Neural cell (in vitro differentiated cells): ENCODE data around the gene TIPRL. TPM values are rescaled to one million over a fixed set of nuclear protein-coding genes. Genes with fewer than 3 reads are reported as not detected.

Source experiments
- H2AFZ ChIP-seq: fragments of 200-600, 300-800 bp; sonication (generic), shearing (Covaris generic); 2 replicates; pipeline ENCODE4 v1.6.0; 2014; ENCODE audit warnings: low read depth, mild to moderate bottlenecking, antibody characterized with exemption, low read length, moderate library complexity
- H3F3A ChIP-seq: fragments of 200-600 bp; shearing (Covaris generic); 2 replicates; pipeline ENCODE4 v1.6.1; 2016; ENCODE audit warnings: mild to moderate bottlenecking, moderate library complexity, mixed read lengths, antibody characterized with exemption, low read length; ENCODE audit not compliant: insufficient read depth, poor library complexity, severe bottlenecking
- H3K27ac ChIP-seq: fragments of 200-600, 300-800 bp; sonication (generic), shearing (Covaris generic); 2 replicates; pipeline ENCODE4 v1.5.1; 2014; ENCODE audit warnings: mild to moderate bottlenecking, low read length, moderate library complexity
- H3K27me3 ChIP-seq: fragments of 300-800, 200-600 bp; sonication (generic), shearing (Covaris generic); 2 replicates; pipeline ENCODE4 v1.6.0; 2014; ENCODE audit warnings: mild to moderate bottlenecking, low read depth, low read length, moderate library complexity; ENCODE audit not compliant: insufficient read depth
- H3K36me3 ChIP-seq: fragments of 300-800, 200-600 bp; sonication (generic), shearing (Covaris generic); 2 replicates; pipeline ENCODE4 v1.5.1; 2014; ENCODE audit warnings: mild to moderate bottlenecking, antibody characterized with exemption, low read length, moderate library complexity; ENCODE audit not compliant: insufficient read depth
- H3K4me2 ChIP-seq: fragments of 300-800, 200-600 bp; sonication (generic), shearing (Covaris generic); 2 replicates; pipeline ENCODE4 v1.6.0; 2014; ENCODE audit warnings: mild to moderate bottlenecking, low read length
- H3K4me3 ChIP-seq: fragments of 300-800, 200-600 bp; sonication (generic), shearing (Covaris generic); 2 replicates; pipeline ENCODE4 v1.5.1; 2014; ENCODE audit warnings: mild to moderate bottlenecking, low read length, moderate library complexity
- H3K79me2 ChIP-seq: fragments of 200-600 bp; shearing (Covaris generic); replicated peaks from 2 replicates; pipeline ENCODE4 v1.6.0; 2014; ENCODE audit warnings: mild to moderate bottlenecking, low read length, moderate library complexity; ENCODE audit not compliant: insufficient read depth
- H3K9ac ChIP-seq: fragments of 300-800, 200-600 bp; sonication (generic), shearing (Covaris generic); 2 replicates; pipeline ENCODE4 v1.6.1; 2016; ENCODE audit warnings: mild to moderate bottlenecking, low read length, mixed read lengths
- H3K9me2 ChIP-seq: fragments of 200-600 bp; shearing (Covaris generic); 2 replicates; pipeline ENCODE4 v1.6.1; 2016; ENCODE audit warnings: mild to moderate bottlenecking, low read length, mixed read lengths; ENCODE audit not compliant: insufficient read depth
- H3K9me3 ChIP-seq: fragments of 200-600, 300-800 bp; sonication (generic), shearing (Covaris generic); 2 replicates; pipeline ENCODE4 v1.6.1; 2016; ENCODE audit warnings: mild to moderate bottlenecking, mixed run types, low read length, moderate library complexity, mixed read lengths
- H4K20me1 ChIP-seq: fragments of 200-600 bp; shearing (Covaris generic); 2 replicates; pipeline ENCODE4 v1.6.1; 2016; ENCODE audit warnings: mild to moderate bottlenecking, mixed run types; ENCODE audit not compliant: insufficient read depth
- EP300 ChIP-seq: fragments of 450-650 bp; conservative IDR thresholded peaks from 2 replicates; pipeline ENCODE4 v1.6.1; 2014; ENCODE audit warnings: antibody characterized with exemption, mild to moderate bottlenecking, moderate library complexity; ENCODE audit not compliant: poor library complexity, severe bottlenecking
- EZH2 ChIP-seq: fragments of 200-600, 300-800 bp; shearing (Covaris generic), sonication (generic); IDR thresholded peaks from 2 replicates; pipeline ENCODE4 v1.6.1; 2014; ENCODE audit warnings: antibody characterized with exemption, low read length, borderline replicate concordance, mild to moderate bottlenecking; ENCODE audit not compliant: insufficient read depth, poor library complexity, severe bottlenecking
- MXI1 ChIP-seq: fragments of 450-650 bp; conservative IDR thresholded peaks from 2 replicates; pipeline ENCODE4 v1.6.1; 2014; ENCODE audit warnings: antibody characterized with exemption, mild to moderate bottlenecking; ENCODE audit not compliant: poor library complexity, severe bottlenecking
- POLR2AphosphoS5 ChIP-seq: IDR thresholded peaks from 2 replicates; pipeline ENCODE4 v1.6.1; 2012
- RAD21 ChIP-seq: fragments of 450-650 bp; conservative IDR thresholded peaks from 2 replicates; pipeline ENCODE4 v1.6.1; 2014; ENCODE audit warnings: antibody characterized with exemption, mild to moderate bottlenecking, moderate library complexity
- SMC3 ChIP-seq: fragments of 450-650 bp; conservative IDR thresholded peaks from 2 replicates; pipeline ENCODE4 v1.6.1; 2014; ENCODE audit warnings: antibody characterized with exemption, mild to moderate bottlenecking, moderate library complexity; ENCODE audit not compliant: poor library complexity
- TAF1 ChIP-seq: IDR thresholded peaks from 2 replicates; pipeline ENCODE4 v1.6.1; 2012; ENCODE audit warnings: low read depth
- polyA plus RNA-seq: library from polyadenylated mRNA; depleted of rRNA; stranded (reverse); fragments of >200 nt; gene quantifications from 2 replicates; pipeline ENCODE4 v1.2.3, GENCODE V29; 2014
- TF ChIP-seq, protein P1 (sequence below): fragments of 450-650 bp; IDR thresholded peaks from 2 replicates; pipeline ENCODE4 v1.5.1; 2014; ENCODE audit warnings: antibody characterized with exemption, mild to moderate bottlenecking, moderate library complexity; ENCODE audit not compliant: poor library complexity, severe bottlenecking
- TF ChIP-seq, protein P2 (sequence below): IDR thresholded peaks from 2 replicates; pipeline ENCODE4 v1.6.1; 2012; ENCODE audit warnings: borderline replicate concordance

The TIPRL gene
- polyA plus RNA-seq, 1 donor from 2014 or later = 131 TPM

DNA sequence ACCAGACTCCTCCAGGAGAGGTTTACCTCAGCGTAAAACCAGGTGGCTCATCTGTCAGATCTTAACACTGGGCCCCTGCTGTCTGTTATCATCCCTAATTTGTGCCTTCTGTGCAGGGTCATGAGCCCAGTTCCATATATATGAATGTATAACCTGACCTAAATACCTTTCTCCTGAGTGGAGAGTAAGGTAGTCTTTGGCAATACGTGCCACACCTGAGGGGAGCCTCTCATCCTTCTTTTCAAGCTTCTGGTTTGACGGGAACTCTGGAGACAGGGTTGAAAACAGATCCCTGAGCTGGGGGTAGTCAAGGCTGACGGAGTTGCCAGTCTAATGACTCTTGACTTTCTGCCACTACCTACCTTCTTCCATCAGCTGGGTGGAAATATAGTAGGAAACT is 51.1 kb downstream of the TIPRL start:
- H3K79me2 ChIP-seq = peaks cover 5% of the 10 kb centered on the region
- no peak overlapping the region for H3K4me2 ChIP-seq
- no peaks in the 10 kb centered on the region for H3K9me3 ChIP-seq
- H3K9ac ChIP-seq = no peak overlapping the region
- no peak overlapping the region for H2AFZ ChIP-seq
- peaks cover 5% of the 10 kb centered on the region for H3K27me3 ChIP-seq
- H3K4me3 ChIP-seq = no peak overlapping the region
- H3F3A ChIP-seq = no peaks in the 10 kb centered on the region
- H3K9me2 ChIP-seq = no peaks in the 10 kb centered on the region
- no peak overlapping the region for H3K27ac ChIP-seq
- TF ChIP-seq SMC3 (no peak), EZH2 (no peak), RAD21 (no peak), POLR2AphosphoS5 (no peak), MXI1 (no peak), EP300 (no peak), TAF1 (no peak)
- TF ChIP-seq, protein P1, sequence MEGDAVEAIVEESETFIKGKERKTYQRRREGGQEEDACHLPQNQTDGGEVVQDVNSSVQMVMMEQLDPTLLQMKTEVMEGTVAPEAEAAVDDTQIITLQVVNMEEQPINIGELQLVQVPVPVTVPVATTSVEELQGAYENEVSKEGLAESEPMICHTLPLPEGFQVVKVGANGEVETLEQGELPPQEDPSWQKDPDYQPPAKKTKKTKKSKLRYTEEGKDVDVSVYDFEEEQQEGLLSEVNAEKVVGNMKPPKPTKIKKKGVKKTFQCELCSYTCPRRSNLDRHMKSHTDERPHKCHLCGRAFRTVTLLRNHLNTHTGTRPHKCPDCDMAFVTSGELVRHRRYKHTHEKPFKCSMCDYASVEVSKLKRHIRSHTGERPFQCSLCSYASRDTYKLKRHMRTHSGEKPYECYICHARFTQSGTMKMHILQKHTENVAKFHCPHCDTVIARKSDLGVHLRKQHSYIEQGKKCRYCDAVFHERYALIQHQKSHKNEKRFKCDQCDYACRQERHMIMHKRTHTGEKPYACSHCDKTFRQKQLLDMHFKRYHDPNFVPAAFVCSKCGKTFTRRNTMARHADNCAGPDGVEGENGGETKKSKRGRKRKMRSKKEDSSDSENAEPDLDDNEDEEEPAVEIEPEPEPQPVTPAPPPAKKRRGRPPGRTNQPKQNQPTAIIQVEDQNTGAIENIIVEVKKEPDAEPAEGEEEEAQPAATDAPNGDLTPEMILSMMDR = no peak
- TF ChIP-seq, protein P2, sequence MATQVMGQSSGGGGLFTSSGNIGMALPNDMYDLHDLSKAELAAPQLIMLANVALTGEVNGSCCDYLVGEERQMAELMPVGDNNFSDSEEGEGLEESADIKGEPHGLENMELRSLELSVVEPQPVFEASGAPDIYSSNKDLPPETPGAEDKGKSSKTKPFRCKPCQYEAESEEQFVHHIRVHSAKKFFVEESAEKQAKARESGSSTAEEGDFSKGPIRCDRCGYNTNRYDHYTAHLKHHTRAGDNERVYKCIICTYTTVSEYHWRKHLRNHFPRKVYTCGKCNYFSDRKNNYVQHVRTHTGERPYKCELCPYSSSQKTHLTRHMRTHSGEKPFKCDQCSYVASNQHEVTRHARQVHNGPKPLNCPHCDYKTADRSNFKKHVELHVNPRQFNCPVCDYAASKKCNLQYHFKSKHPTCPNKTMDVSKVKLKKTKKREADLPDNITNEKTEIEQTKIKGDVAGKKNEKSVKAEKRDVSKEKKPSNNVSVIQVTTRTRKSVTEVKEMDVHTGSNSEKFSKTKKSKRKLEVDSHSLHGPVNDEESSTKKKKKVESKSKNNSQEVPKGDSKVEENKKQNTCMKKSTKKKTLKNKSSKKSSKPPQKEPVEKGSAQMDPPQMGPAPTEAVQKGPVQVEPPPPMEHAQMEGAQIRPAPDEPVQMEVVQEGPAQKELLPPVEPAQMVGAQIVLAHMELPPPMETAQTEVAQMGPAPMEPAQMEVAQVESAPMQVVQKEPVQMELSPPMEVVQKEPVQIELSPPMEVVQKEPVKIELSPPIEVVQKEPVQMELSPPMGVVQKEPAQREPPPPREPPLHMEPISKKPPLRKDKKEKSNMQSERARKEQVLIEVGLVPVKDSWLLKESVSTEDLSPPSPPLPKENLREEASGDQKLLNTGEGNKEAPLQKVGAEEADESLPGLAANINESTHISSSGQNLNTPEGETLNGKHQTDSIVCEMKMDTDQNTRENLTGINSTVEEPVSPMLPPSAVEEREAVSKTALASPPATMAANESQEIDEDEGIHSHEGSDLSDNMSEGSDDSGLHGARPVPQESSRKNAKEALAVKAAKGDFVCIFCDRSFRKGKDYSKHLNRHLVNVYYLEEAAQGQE = no peak
- no peaks in the 10 kb centered on the region for H3K36me3 ChIP-seq
- no peaks in the 10 kb centered on the region for H4K20me1 ChIP-seq

DNA sequence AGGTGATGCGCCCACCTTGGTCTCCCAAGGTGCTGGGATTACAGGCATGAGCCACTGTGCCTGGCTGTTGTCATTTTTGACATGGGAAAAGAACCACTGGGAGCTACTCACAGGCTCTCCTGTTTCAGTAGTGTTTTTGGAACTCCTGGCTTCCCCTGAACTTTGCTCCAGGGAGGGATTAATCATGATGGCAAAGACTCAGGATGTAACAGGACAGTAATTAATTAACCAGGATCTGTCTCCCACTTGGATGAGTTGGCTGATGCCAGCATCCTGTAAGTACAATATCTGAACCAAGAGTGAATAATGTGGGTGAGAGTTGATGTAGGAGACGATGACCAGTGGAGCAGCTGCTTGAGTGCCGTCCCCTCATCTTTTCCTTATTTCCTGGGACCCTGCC is 51.9 kb downstream of the TIPRL start:
- no peak overlapping the region for H3K9ac ChIP-seq
- H3K9me3 ChIP-seq = no peaks in the 10 kb centered on the region
- no peaks in the 10 kb centered on the region for H4K20me1 ChIP-seq
- H2AFZ ChIP-seq = no peak overlapping the region
- no peak overlapping the region for H3K4me2 ChIP-seq
- H3K79me2 ChIP-seq = peaks cover 5% of the 10 kb centered on the region
- H3K9me2 ChIP-seq = no peaks in the 10 kb centered on the region
- H3K27ac ChIP-seq = no peak overlapping the region
- H3K27me3 ChIP-seq = peaks cover 5% of the 10 kb centered on the region
- no peaks in the 10 kb centered on the region for H3K36me3 ChIP-seq
- no peaks in the 10 kb centered on the region for H3F3A ChIP-seq
- no peak for TF ChIP-seq EP300
- TF ChIP-seq RAD21 = no peak
- no peak for TF ChIP-seq MXI1
- TF ChIP-seq, protein P1 = no peak
- no peak for TF ChIP-seq SMC3
- TF ChIP-seq, protein P2 = no peak
- TF ChIP-seq EZH2 = no peak
- TF ChIP-seq TAF1 = no peak
- TF ChIP-seq POLR2AphosphoS5 = no peak
- no peak overlapping the region for H3K4me3 ChIP-seq
